Measurements from ENCODE around the gene PNO1.

- TF ChIP-seq CTCF (IDR thresholded peaks at IDR 0.05 in 4 of 5, conservative IDR thresholded peaks at IDR 0.05 in 1 of 5) (no peak), POLR2A (IDR thresholded peaks at IDR 0.05) (no peak)
Measured at GRCh38 chr2:68172990-68173700, 15.5 kb downstream of the PNO1 start.
